Measurements from ENCODE around the gene CUL1. TPM values are rescaled to one million over a fixed set of nuclear protein-coding genes. Genes with fewer than 3 reads are reported as not detected.

CUL1 gene
- total RNA-seq, 2 donors from 2014 or later = 35.0 to 42.1 TPM

GRCh38 chr7:148723166-148723559, 24.5 kb downstream of the CUL1 start:
- Mint-ChIP-seq H3K4me3 (no peak overlapping the region), H3K27ac (no peak overlapping the region), H3K27me3 (ENCODE audit: insufficient read depth) (no peaks in the 10 kb centered on the region), H3K4me1 (peaks cover 25% of the 10 kb centered on the region), H3K36me3 (ENCODE audit: low read depth) (no peaks in the 10 kb centered on the region), H3K9me3 (no peaks in the 10 kb centered on the region)
- Histone ChIP-seq H3K36me3 (ENCODE audit: control insufficient read depth, insufficient read depth, low read length) (no peaks in the 10 kb centered on the region), H3K4me1 (ENCODE audit: control insufficient read depth, insufficient read depth, low read length) (no peaks in the 10 kb centered on the region), H3K27me3 (ENCODE audit: control insufficient read depth, insufficient read depth, low read length, poor library complexity, severe bottlenecking) (no peaks in the 10 kb centered on the region), H3K9me3 (ENCODE audit: control insufficient read depth, low read length) (no peaks in the 10 kb centered on the region), H3K27ac (ENCODE audit: low read depth, low read length) (no peak overlapping the region), H3K4me3 (ENCODE audit: low read length) (no peak overlapping the region), H3K9ac (ENCODE audit: extremely low read depth, low read length, poor library complexity, severe bottlenecking) (no peak overlapping the region)
- 93 to 100% methylated on average over 2 of the region's 2 CpGs for WGBS, 2 experiments (ENCODE audit: insufficient coverage in 1 of 2, insufficient read length in 1 of 2)
- TF ChIP-seq, protein P1, sequence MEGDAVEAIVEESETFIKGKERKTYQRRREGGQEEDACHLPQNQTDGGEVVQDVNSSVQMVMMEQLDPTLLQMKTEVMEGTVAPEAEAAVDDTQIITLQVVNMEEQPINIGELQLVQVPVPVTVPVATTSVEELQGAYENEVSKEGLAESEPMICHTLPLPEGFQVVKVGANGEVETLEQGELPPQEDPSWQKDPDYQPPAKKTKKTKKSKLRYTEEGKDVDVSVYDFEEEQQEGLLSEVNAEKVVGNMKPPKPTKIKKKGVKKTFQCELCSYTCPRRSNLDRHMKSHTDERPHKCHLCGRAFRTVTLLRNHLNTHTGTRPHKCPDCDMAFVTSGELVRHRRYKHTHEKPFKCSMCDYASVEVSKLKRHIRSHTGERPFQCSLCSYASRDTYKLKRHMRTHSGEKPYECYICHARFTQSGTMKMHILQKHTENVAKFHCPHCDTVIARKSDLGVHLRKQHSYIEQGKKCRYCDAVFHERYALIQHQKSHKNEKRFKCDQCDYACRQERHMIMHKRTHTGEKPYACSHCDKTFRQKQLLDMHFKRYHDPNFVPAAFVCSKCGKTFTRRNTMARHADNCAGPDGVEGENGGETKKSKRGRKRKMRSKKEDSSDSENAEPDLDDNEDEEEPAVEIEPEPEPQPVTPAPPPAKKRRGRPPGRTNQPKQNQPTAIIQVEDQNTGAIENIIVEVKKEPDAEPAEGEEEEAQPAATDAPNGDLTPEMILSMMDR (conservative IDR thresholded peaks at IDR 0.05) = no peak
- no peak for DNase-seq

- Mint-ChIP-seq H3K4me1 (peaks cover 25% of the 10 kb centered on the region), H3K27ac (no peak overlapping the region), H3K9me3 (no peaks in the 10 kb centered on the region), H3K27me3 (ENCODE audit: insufficient read depth) (no peaks in the 10 kb centered on the region), H3K4me3 (no peak overlapping the region), H3K36me3 (ENCODE audit: low read depth) (no peaks in the 10 kb centered on the region)
- Histone ChIP-seq H3K9ac (ENCODE audit: extremely low read depth, low read length, poor library complexity, severe bottlenecking) (no peak overlapping the region), H3K4me3 (ENCODE audit: low read length) (no peak overlapping the region), H3K36me3 (ENCODE audit: control insufficient read depth, insufficient read depth, low read length) (no peaks in the 10 kb centered on the region), H3K27me3 (ENCODE audit: control insufficient read depth, insufficient read depth, low read length, poor library complexity, severe bottlenecking) (no peaks in the 10 kb centered on the region), H3K27ac (ENCODE audit: low read depth, low read length) (no peak overlapping the region), H3K4me1 (ENCODE audit: control insufficient read depth, insufficient read depth, low read length) (no peaks in the 10 kb centered on the region), H3K9me3 (ENCODE audit: control insufficient read depth, low read length) (no peaks in the 10 kb centered on the region)
- TF ChIP-seq, protein P1 (conservative IDR thresholded peaks at IDR 0.05) = no peak
- 84 to 100% methylated on average over 1 to 3 of the region's 3 CpGs for WGBS, 2 experiments (ENCODE audit: insufficient coverage in 1 of 2, insufficient read length in 1 of 2)
- no peak for DNase-seq
Measured at GRCh38 chr7:148723846-148724245, 25.1 kb downstream of the CUL1 start.

DNA sequence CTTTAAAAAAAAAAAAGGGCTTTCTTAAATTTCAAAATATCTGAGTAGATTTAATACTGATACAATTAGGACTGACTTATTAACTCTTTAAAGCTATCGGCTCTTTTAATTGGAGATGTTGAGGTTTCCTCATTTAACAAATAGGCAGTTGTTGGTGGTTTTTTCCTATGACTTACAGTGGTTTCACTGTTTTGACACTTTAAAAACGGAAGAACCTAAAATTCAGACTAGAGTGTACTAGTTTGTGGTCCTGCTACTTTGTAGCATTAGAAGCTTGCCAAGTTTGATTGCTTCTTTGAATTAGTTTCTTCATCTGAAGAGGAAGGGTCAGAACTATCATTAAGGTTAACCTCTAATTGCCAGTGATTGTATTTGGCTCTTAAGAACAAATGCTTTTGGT, 27.7 kb downstream of the CUL1 start:
- Mint-ChIP-seq H3K27me3 (ENCODE audit: insufficient read depth) (no peaks in the 10 kb centered on the region), H3K4me1 (peaks cover 19% of the 10 kb centered on the region), H3K9me3 (no peaks in the 10 kb centered on the region), H3K27ac (no peak overlapping the region), H3K36me3 (ENCODE audit: low read depth) (peaks cover 12% of the 10 kb centered on the region), H3K4me3 (no peak overlapping the region)
- Histone ChIP-seq H3K27ac (ENCODE audit: low read depth, low read length) (no peak overlapping the region), H3K9ac (ENCODE audit: extremely low read depth, low read length, poor library complexity, severe bottlenecking) (no peak overlapping the region), H3K4me3 (ENCODE audit: low read length) (no peak overlapping the region), H3K4me1 (ENCODE audit: control insufficient read depth, insufficient read depth, low read length) (no peaks in the 10 kb centered on the region), H3K27me3 (ENCODE audit: control insufficient read depth, insufficient read depth, low read length, poor library complexity, severe bottlenecking) (no peaks in the 10 kb centered on the region), H3K36me3 (ENCODE audit: control insufficient read depth, insufficient read depth, low read length) (peaks cover under 1% of the 10 kb centered on the region), H3K9me3 (ENCODE audit: control insufficient read depth, low read length) (no peaks in the 10 kb centered on the region)
- WGBS, 2 experiments (ENCODE audit: insufficient coverage in 1 of 2, insufficient read length in 1 of 2) = 95 to 100% methylated on average over 2 of the region's 2 CpGs
- no peak for DNase-seq
- TF ChIP-seq, protein P1 (conservative IDR thresholded peaks at IDR 0.05) = no peak
